Keratinocyte (primary cell): Measurements from ENCODE around the gene CIDEA. TPM values are rescaled to one million over a fixed set of nuclear protein-coding genes. Genes with fewer than 3 reads are reported as not detected.

Experiments used
- DNase-seq: peaks from one replicate; pipeline ENCODE4 v3.0.0-alpha.2; 2011; ENCODE audit warnings: low read depth, missing footprints, low spot score
- FAIRE-seq: peaks from 2 replicates; lab custom pipeline; 2011; peaks lifted over from hg19 to GRCh38; lab: Jason Lieb, UNC
- H2AFZ ChIP-seq: 2 replicates; pipeline ENCODE4 v1.6.0; 2012; ENCODE audit warnings: low read length, control low read depth, inconsistent platforms; ENCODE audit not compliant: control insufficient read depth
- H3K27ac ChIP-seq: 2 replicates; pipeline ENCODE4 v1.5.1; 2011; ENCODE audit warnings: low read length; ENCODE audit not compliant: control insufficient read depth, insufficient read depth
- H3K27me3 ChIP-seq: 3 replicates; pipeline ENCODE4 v1.6.0; 2011; ENCODE audit warnings: low read length; ENCODE audit not compliant: control insufficient read depth, insufficient read depth; ENCODE audit errors: extremely low read depth
- H3K36me3 ChIP-seq, 2 experiments: 2 replicates in 1 of 2; 3 replicates in 1 of 2; pipeline ENCODE4 v1.5.1; 2011; ENCODE audit warnings: low read length in 2 of 2, mild to moderate bottlenecking in 1 of 2; ENCODE audit not compliant: control insufficient read depth in 2 of 2, insufficient read depth in 2 of 2; ENCODE audit errors: extremely low read depth in 1 of 2
- H3K4me1 ChIP-seq: 3 replicates; pipeline ENCODE4 v1.5.1; 2011; ENCODE audit warnings: low read length; ENCODE audit not compliant: control insufficient read depth, insufficient read depth; ENCODE audit errors: extremely low read depth
- H3K4me2 ChIP-seq: 3 replicates; pipeline ENCODE4 v1.6.0; 2011; ENCODE audit warnings: low read depth, low read length; ENCODE audit not compliant: control insufficient read depth, insufficient read depth; ENCODE audit errors: extremely low read depth
- H3K4me3 ChIP-seq, 3 experiments: fragments of 200-600 bp in 1 of 3; sonication (generic) in 1 of 3; 2 replicates in 2 of 3; 3 replicates in 1 of 3; pipeline ENCODE4 v1.5.1; 2011 to 2016; ENCODE audit warnings: low read length in 3 of 3, mild to moderate bottlenecking in 3 of 3, control low read depth in 2 of 3, inconsistent platforms in 1 of 3, low read depth in 1 of 3, mixed read lengths in 1 of 3, mixed run types in 1 of 3, moderate library complexity in 1 of 3; ENCODE audit not compliant: control insufficient read depth in 2 of 3, insufficient read depth in 2 of 3; ENCODE audit errors: extremely low read depth in 1 of 3
- H3K79me2 ChIP-seq: 2 replicates; pipeline ENCODE4 v1.6.0; 2012; ENCODE audit warnings: low read length; ENCODE audit not compliant: control insufficient read depth, insufficient read depth
- H3K9ac ChIP-seq: 3 replicates; pipeline ENCODE4 v1.6.0; 2011; ENCODE audit warnings: low read length; ENCODE audit not compliant: control insufficient read depth, insufficient read depth; ENCODE audit errors: extremely low read depth
- H3K9me1 ChIP-seq: 3 replicates; pipeline ENCODE4 v1.6.0; 2011; ENCODE audit warnings: low read length; ENCODE audit not compliant: control insufficient read depth, insufficient read depth; ENCODE audit errors: extremely low read depth
- H3K9me3 ChIP-seq: 2 replicates; pipeline ENCODE4 v1.5.1; 2012; ENCODE audit warnings: low read depth, low read length; ENCODE audit not compliant: control insufficient read depth
- H4K20me1 ChIP-seq: 3 replicates; pipeline ENCODE4 v1.6.0; 2011; ENCODE audit warnings: low read length; ENCODE audit not compliant: control insufficient read depth, insufficient read depth; ENCODE audit errors: extremely low read depth
- CTCF ChIP-seq, 3 experiments: IDR thresholded peaks in 1 of 3; conservative IDR thresholded peaks in 1 of 3; optimal IDR thresholded peaks in 1 of 3; 2 replicates in 2 of 3; 3 replicates in 1 of 3; pipeline versions ENCODE3 to v1.5.1; 2011; ENCODE audit warnings: low read length in 3 of 3, mild to moderate bottlenecking in 3 of 3, moderate library complexity in 2 of 3, control low read depth in 1 of 3, inconsistent platforms in 1 of 3; ENCODE audit not compliant: insufficient read depth in 2 of 3; ENCODE audit errors: extremely low read depth in 1 of 3
- EZH2 ChIP-seq: IDR thresholded peaks from one replicate; pipeline ENCODE4 v1.6.1; 2012; ENCODE audit warnings: inconsistent platforms, mild to moderate bottlenecking, low read length, moderate library complexity
- dilution Hi-C: fragments of 300-500 bp; cut with MboI; formaldehyde crosslinking; loops from one replicate; pipeline ENCODE4 v1.7.0; 2020; ENCODE audit warnings: low sequenced_read_pairs; ENCODE audit not compliant: extremely low pct_ligation_motif_present
- polyA plus RNA-seq, 5 experiments: library from polyadenylated mRNA; depleted of rRNA in 3 of 5; stranded (reverse) in 3 of 5; stranded (forward) in 1 of 5; unstranded in 1 of 5; fragments of >200 nt; gene quantifications; 1 replicate in 1 of 5; 2 replicates in 3 of 5; 3 replicates in 1 of 5; pipeline versions ENCODE4 v1.2.1 to v1.2.3, GENCODE V29; 2011 to 2012; ENCODE audit warnings: missing spikeins in 2 of 5, low read depth in 1 of 5, low replicate concordance in 1 of 5

The CIDEA gene
- polyA plus RNA-seq, 1 donor (not counting 4 experiments of a cell fraction or from before 2014, with no cell fraction given): 1.2 TPM

- dilution Hi-C loops: no loop called here
- H2AFZ ChIP-seq: no peak overlapping the region
These were observed 8.6 kb downstream of the CIDEA start for GRCh38 chr18:12262748-12263147.

GRCh38 chr18:12264864-12265263 lies 10.7 kb downstream of the CIDEA start:
- dilution Hi-C loops: no loop called here
- Histone ChIP-seq H2AFZ (no peak overlapping the region), H3K36me3 (no peaks in the 10 kb centered on the region), H3K9me3 (no peaks in the 10 kb centered on the region), H3K9ac (no peak overlapping the region), H3K4me2 (no peak overlapping the region), H3K4me3 (no peak overlapping the region), H3K27me3 (no peaks in the 10 kb centered on the region), H4K20me1 (no peaks in the 10 kb centered on the region), H3K27ac (no peak overlapping the region), H3K79me2 (no peaks in the 10 kb centered on the region), H3K4me1 (no peaks in the 10 kb centered on the region), H3K9me1 (no peaks in the 10 kb centered on the region)
- DNase-seq: no peak
- TF ChIP-seq EZH2: no peak
- TF ChIP-seq CTCF (optimal IDR thresholded peaks at IDR 0.05 in 1 of 3, IDR thresholded peaks at IDR 0.05 in 1 of 3, conservative IDR thresholded peaks at IDR 0.05 in 1 of 3; ENCODE audit: extremely low read depth in 1 of 3, insufficient read depth in 2 of 3, low read length in 3 of 3): no peak
- no peak for FAIRE-seq

More at GRCh38 chr18:12262748-12263147, 8.6 kb downstream of the CIDEA start:
- no peaks in the 10 kb centered on the region for H3K9me3 ChIP-seq
- DNase-seq (no peak), FAIRE-seq (no peak)
- H3K4me1 ChIP-seq: peaks cover 10% of the 10 kb centered on the region
- no peak overlapping the region for H3K27ac ChIP-seq
- H3K4me3 ChIP-seq: no peak overlapping the region
- no peak for TF ChIP-seq EZH2
- TF ChIP-seq CTCF (optimal IDR thresholded peaks at IDR 0.05 in 1 of 3, IDR thresholded peaks at IDR 0.05 in 1 of 3, conservative IDR thresholded peaks at IDR 0.05 in 1 of 3; ENCODE audit: extremely low read depth in 1 of 3, insufficient read depth in 2 of 3, low read length in 3 of 3): no peak
- H3K9ac ChIP-seq: no peak overlapping the region
- H3K4me2 ChIP-seq: no peak overlapping the region
- H3K36me3 ChIP-seq: no peaks in the 10 kb centered on the region
- H3K9me1 ChIP-seq: no peaks in the 10 kb centered on the region
- H4K20me1 ChIP-seq: no peaks in the 10 kb centered on the region
- no peaks in the 10 kb centered on the region for H3K79me2 ChIP-seq
- no peaks in the 10 kb centered on the region for H3K27me3 ChIP-seq
